Esophagus (tissue), 2 donors: ENCODE measurements around the gene NUDT21. TPM values are rescaled to one million over a fixed set of nuclear protein-coding genes. Genes with fewer than 3 reads are reported as not detected.
"Not testable (repeated sequence)": the region's sequence is repeated elsewhere in the genome, so short reads cannot be mapped to it uniquely, and the experiment has no call there.

Experiments used
- H3K27ac ChIP-seq, 2 donors: one replicate each; pipeline ENCODE4 v1.5.1; 2013; ENCODE audit warnings: low read depth in 2 of 2, mild to moderate bottlenecking in 2 of 2, inconsistent platforms in 1 of 2, low read length in 1 of 2, moderate library complexity in 1 of 2
- H3K27me3 ChIP-seq, 2 donors: one replicate each; pipeline ENCODE4 v1.6.1; 2013; ENCODE audit warnings: low read length in 2 of 2, control low read depth in 1 of 2, mild to moderate bottlenecking in 1 of 2; ENCODE audit not compliant: insufficient read depth in 2 of 2, control insufficient read depth in 1 of 2
- H3K36me3 ChIP-seq, 2 donors: one replicate each; pipeline ENCODE4 v1.6.1; 2013; ENCODE audit warnings: low read length in 1 of 2; ENCODE audit not compliant: control insufficient read depth in 2 of 2, insufficient read depth in 2 of 2
- H3K4me1 ChIP-seq, 2 donors: one replicate each; pipeline ENCODE4 v1.6.1; 2013; ENCODE audit warnings: low read length in 1 of 2; ENCODE audit not compliant: control insufficient read depth in 2 of 2, insufficient read depth in 2 of 2
- H3K4me3 ChIP-seq, 2 donors: one replicate each; pipeline ENCODE4 v1.5.1; 2013; ENCODE audit warnings: low read length in 2 of 2, mild to moderate bottlenecking in 2 of 2, low read depth in 1 of 2, moderate library complexity in 1 of 2
- H3K9me3 ChIP-seq, 2 donors: one replicate each; pipeline ENCODE4 v1.6.1; 2013; ENCODE audit warnings: mild to moderate bottlenecking in 2 of 2, low read depth in 1 of 2, low read length in 1 of 2, moderate library complexity in 1 of 2; ENCODE audit not compliant: control insufficient read depth in 2 of 2, insufficient read depth in 1 of 2
- WGBS, 2 donors: extraction: QIAGEN DNeasy Blood & Tissue Kit; methylation state at CpG; one replicate each; pipeline ENCODE4 v1.1.7; 2013; 5-methylcytosine and 5-hydroxymethylcytosine counted together
- polyA plus RNA-seq, 2 donors: library from polyadenylated mRNA; stranded (reverse); fragments of 200-250 nt; gene quantifications; one replicate each; pipeline ENCODE4 v1.2.3, GENCODE V29; 2013
- donor health status: healthy with polysubstance abuse.
- donor health status: Bipolar disorder and iron deficiency.

The NUDT21 gene
- polyA plus RNA-seq, 2 donors = 29.5 to 40.1 TPM

DNA sequence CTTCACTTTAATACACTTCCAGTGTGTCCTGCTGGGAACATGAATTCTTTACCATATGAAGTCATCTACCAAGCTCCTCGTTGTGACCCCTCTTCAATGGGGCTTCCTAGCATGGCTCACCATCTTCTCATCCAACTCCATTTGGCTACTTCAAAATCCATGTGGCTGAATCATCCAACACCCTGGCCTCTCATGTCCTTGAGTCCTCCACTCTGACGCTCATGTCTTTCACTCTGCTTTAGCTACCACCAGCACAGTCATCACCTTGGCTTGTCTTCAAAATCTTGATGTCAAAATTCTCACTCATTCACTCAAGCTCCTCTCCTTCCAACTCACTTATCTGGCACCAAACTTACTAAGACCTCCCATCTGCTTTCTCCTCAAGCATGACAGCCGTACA, 61.6 kb downstream of the NUDT21 start:
- H3K36me3 ChIP-seq = peaks cover 5 to 13% of the 10 kb centered on the region in 2 donors
- no peak overlapping the region for H3K4me3 ChIP-seq
- H3K4me1 ChIP-seq = no peaks in the 10 kb centered on the region
- WGBS, 2 donors = 91 to 98% methylated on average over 3 of the region's 3 CpGs
- no peak overlapping the region for H3K27ac ChIP-seq
- H3K27me3 ChIP-seq = no peaks in the 10 kb centered on the region
- no peaks in the 10 kb centered on the region for H3K9me3 ChIP-seq

- Histone ChIP-seq H3K4me3 (no peak overlapping the region), H3K9me3 (no peaks in the 10 kb centered on the region), H3K27ac (no peak overlapping the region), H3K36me3 (peaks cover 5 to 20% of the 10 kb centered on the region in 2 donors), H3K27me3 (no peaks in the 10 kb centered on the region), H3K4me1 (no peaks in the 10 kb centered on the region)
Measured at GRCh38 chr16:56388209-56388608, 62.9 kb downstream of the NUDT21 start.

DNA sequence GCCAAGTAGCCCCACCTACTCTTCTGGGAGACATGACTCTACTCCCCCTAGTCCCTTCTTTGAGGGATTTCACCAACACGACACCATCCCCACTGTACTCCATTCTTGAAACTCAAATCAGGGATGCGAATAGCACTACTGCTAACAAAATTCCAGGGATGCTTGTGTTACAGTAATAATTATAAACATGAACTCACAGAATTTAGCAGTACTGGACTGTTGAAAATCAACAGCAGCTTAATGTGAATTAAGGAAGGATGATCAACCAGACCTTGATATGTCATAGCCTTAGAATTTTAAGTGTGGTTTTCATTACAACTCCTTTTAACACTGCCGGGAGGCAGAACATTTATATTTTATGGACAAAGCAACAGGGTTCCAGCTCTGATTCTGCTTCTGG, 63.7 kb downstream of the NUDT21 start:
- H3K36me3 ChIP-seq = peaks cover 5 to 22% of the 10 kb centered on the region in 2 donors
- no peak overlapping the region for H3K27ac ChIP-seq
- no peaks in the 10 kb centered on the region for H3K27me3 ChIP-seq
- H3K4me3 ChIP-seq = no peak overlapping the region
- whole genome bisulfite sequencing, 2 donors = 90 to 92% methylated on average over 3 of the region's 3 CpGs
- no peaks in the 10 kb centered on the region for H3K9me3 ChIP-seq
- H3K4me1 ChIP-seq = no peaks in the 10 kb centered on the region

DNA sequence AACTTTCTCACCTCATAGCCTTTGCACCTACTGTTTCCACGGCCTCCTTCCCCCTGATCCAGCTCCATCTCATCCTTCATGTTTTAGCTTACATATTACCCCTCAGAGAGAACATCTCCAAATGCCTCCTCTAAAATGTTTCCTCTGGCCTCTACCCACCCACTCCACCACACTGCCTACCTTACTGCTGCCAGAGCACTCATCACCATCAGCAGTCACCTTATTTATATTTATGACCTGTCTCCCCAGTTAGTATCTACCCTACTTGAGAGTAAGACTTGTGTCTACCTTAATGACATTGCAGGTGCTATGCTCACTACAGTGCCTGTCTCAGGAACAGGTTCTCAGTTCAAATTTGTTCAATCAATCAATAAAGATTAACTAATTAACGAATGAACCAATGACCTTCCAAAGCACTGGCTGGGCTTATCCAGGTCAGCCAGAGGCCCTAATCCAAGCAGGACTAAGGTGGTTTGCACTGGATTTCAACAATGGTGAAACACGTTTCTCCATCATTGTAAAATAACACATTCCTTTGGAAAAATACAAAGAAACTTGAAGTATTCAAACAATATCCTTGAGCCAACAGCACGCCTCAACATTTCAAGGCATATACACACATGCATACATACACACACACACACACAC, 66.9 kb downstream of the NUDT21 start:
- Histone ChIP-seq H3K36me3 (peaks cover 12 to 25% of the 10 kb centered on the region in 2 donors), H3K4me3 (no peak overlapping the region), H3K9me3 (peaks cover 0 to 7% of the 10 kb centered on the region in 2 donors), H3K27ac (no peak overlapping the region), H3K27me3 (no peaks in the 10 kb centered on the region), H3K4me1 (no peaks in the 10 kb centered on the region)
- 82% methylated on average over 4 of the region's 4 CpGs for WGBS, 2 donors

DNA sequence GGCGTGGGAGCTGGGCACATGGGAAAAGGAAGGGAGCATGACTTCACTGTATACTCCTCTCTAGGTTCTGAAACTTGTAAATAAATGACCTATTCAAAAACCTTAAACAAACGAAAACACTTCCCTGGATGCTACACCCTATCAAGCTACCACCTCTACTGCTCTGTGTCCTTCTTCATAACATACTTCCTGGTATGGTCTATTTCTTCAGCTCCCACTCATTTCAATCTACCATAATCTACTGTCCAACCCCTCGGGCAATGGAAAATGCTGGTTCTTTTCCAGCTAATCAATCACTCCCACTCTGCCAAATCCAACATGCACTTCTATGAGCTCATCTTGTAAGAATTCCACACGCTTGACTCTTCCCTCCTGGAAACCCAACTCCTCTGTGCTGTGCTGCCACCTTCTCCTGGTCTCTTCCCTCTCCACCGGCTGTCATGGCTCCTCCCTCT, 68.2 kb downstream of the NUDT21 start:
- Histone ChIP-seq H3K4me3 (no peak overlapping the region), H3K4me1 (no peaks in the 10 kb centered on the region), H3K36me3 (peaks cover 12 to 25% of the 10 kb centered on the region in 2 donors), H3K9me3 (peaks cover 0 to 7% of the 10 kb centered on the region in 2 donors), H3K27ac (no peak overlapping the region), H3K27me3 (no peaks in the 10 kb centered on the region)
- WGBS, 2 donors = 60 to 73% methylated on average over 5 of the region's 5 CpGs

GRCh38 chr16:56382459-56382858, 68.7 kb downstream of the NUDT21 start:
- WGBS, 2 donors = 94 to 98% methylated on average over 4 of the region's 4 CpGs
- Histone ChIP-seq H3K27me3 (no peaks in the 10 kb centered on the region), H3K27ac (no peak overlapping the region), H3K4me1 (no peaks in the 10 kb centered on the region), H3K4me3 (no peak overlapping the region), H3K9me3 (peaks cover 0 to 7% of the 10 kb centered on the region in 2 donors), H3K36me3 (peaks cover 12 to 25% of the 10 kb centered on the region in 2 donors)

GRCh38 chr16:56380778-56381485, 70.2 kb downstream of the NUDT21 start:
- not testable (repeated sequence) for H3K9me3 ChIP-seq, H3K4me1 ChIP-seq, H3K27ac ChIP-seq, H3K4me3 ChIP-seq, H3K27me3 ChIP-seq
- peaks cover 10 to 25% of the 10 kb centered on the region in 2 donors for H3K36me3 ChIP-seq
- 97 to 99% methylated on average over 3 of the region's 3 CpGs for WGBS, 2 donors

Other genes starting within 250 kb of the NUDT21 start
- 10 to 100 TPM; 57.3 to 62.5 TPM for gene AMFR, start 25.8 kb downstream of the NUDT21 start, polyA plus RNA-seq
- 10 to 100 TPM in 1 of 2 donors, 1 to 10 TPM in 1; 9.9 to 16.8 TPM for gene OGFOD1, start 222 bp upstream of the NUDT21 start, polyA plus RNA-seq
- gene BBS2, start 68.7 kb upstream of the NUDT21 start, polyA plus RNA-seq = 10 to 100 TPM; 24.2 to 29.0 TPM
- gene MT4, start 113.7 kb upstream of the NUDT21 start, polyA plus RNA-seq = 1 to 10 TPM; 1.3 to 7.4 TPM
- gene MT3, start 138.2 kb upstream of the NUDT21 start, polyA plus RNA-seq = under 1 TPM; 0.67 to 0.96 TPM
- 100 to 1,000 TPM; 264 to 473 TPM for gene MT2A, start 157.3 kb upstream of the NUDT21 start, polyA plus RNA-seq
- gene MT1E, start 174.4 kb upstream of the NUDT21 start, polyA plus RNA-seq = 100 to 1,000 TPM; 232 to 268 TPM
- 1 to 10 TPM; 4.0 to 9.1 TPM for gene MT1M, start 181.3 kb upstream of the NUDT21 start, polyA plus RNA-seq
- 10 to 100 TPM in 1 of 2 donors, 1 to 10 TPM in 1; 9.8 to 10.3 TPM for gene MT1A, start 187.3 kb upstream of the NUDT21 start, polyA plus RNA-seq
- under 1 TPM in 1 of 2 donors, not detected in 1; 0.68 TPM for gene MT1B, start 200.6 kb upstream of the NUDT21 start, polyA plus RNA-seq
- gene MT1F, start 206.6 kb upstream of the NUDT21 start, polyA plus RNA-seq = 10 to 100 TPM; 11.0 to 11.2 TPM
- gene MT1G, start 216.7 kb upstream of the NUDT21 start, polyA plus RNA-seq = 100 to 1,000 TPM; 459 to 751 TPM
- gene MT1H, start 218.5 kb upstream of the NUDT21 start, polyA plus RNA-seq = 10 to 100 TPM; 32.9 to 63.3 TPM
- gene MT1X, start 231.1 kb upstream of the NUDT21 start, polyA plus RNA-seq = 1,000 to 10,000 TPM; 1,462 to 1,505 TPM